Right ventricle myocardium superior (tissue), 1 donor: Measurements from ENCODE around the gene MYO18B. TPM values are rescaled to one million over a fixed set of nuclear protein-coding genes. Genes with fewer than 3 reads are reported as not detected.

ENCODE experiments used
- ATAC-seq: fragments of 200-7000 bp; cut with Tn5 transposase; one replicate; pipeline ENCODE4 v1.9.1; 2020; ENCODE audit warnings: mild to moderate bottlenecking; ENCODE audit not compliant: poor library complexity
- DNase-seq: peaks from one replicate; pipeline ENCODE4 v3.0.0-alpha.2; 2020
- intact Hi-C: fragments of 100-400 bp; cut with DNase I; formaldehyde crosslinking; loops from one replicate; pipeline ENCODE4 v1.11.2; 2022
- total RNA-seq: library from RNA; stranded (reverse); fragmentation: NEBNext Ultra II Directional; extraction: Animal tissue kit (Norgen Biotek cat#: 25700); gene quantifications from one replicate; pipeline ENCODE4 v1.2.1, GENCODE V29; 2021
- donor health status: DM: no; HTN: yes; CAD: no; lungs with severe emphysema.

The MYO18B gene
- total RNA-seq, 1 donor from 2014 or later = 114 TPM

- intact Hi-C loops = no loop called here
- no peak for DNase-seq
- ATAC-seq = no peak
Observed at GRCh38 chr22:25869771-25870170, 127.8 kb downstream of the MYO18B start.

GRCh38 chr22:25874327-25874726, 132.3 kb downstream of the MYO18B start:
- no peak for ATAC-seq
- no peak for DNase-seq
- intact Hi-C loops = no loop called here

GRCh38 chr22:25875461-25875860, 133.5 kb downstream of the MYO18B start:
- ATAC-seq (no peak), DNase-seq (no peak)
- intact Hi-C loops = no loop called here

- no peak for ATAC-seq
- DNase-seq = no peak
- intact Hi-C loops = no loop called here
Observed at GRCh38 chr22:25876871-25877270, 134.9 kb downstream of the MYO18B start.

GRCh38 chr22:25878933-25879332, 136.9 kb downstream of the MYO18B start:
- DNase-seq (no peak), ATAC-seq (no peak)
- intact Hi-C loops = no loop called here

GRCh38 chr22:25880524-25880923, 138.5 kb downstream of the MYO18B start:
- ATAC-seq = no peak
- DNase-seq = no peak
- intact Hi-C loops = no loop called here

GRCh38 chr22:25881210-25881755, 139.3 kb downstream of the MYO18B start:
- intact Hi-C loops = no loop called here
- no peak for DNase-seq
- no peak for ATAC-seq

- DNase-seq (no peak), ATAC-seq (no peak)
- intact Hi-C loops = no loop called here
Observed at GRCh38 chr22:25882360-25882759, 140.4 kb downstream of the MYO18B start.

GRCh38 chr22:25883482-25884033, 141.6 kb downstream of the MYO18B start:
- intact Hi-C loops = no loop called here
- ATAC-seq (no peak), DNase-seq (no peak)

GRCh38 chr22:25884121-25884520, 142.1 kb downstream of the MYO18B start:
- ATAC-seq (no peak), DNase-seq (no peak)
- intact Hi-C loops = no loop called here

- no peak for ATAC-seq
- no peak for DNase-seq
- intact Hi-C loops = no loop called here
Observed at GRCh38 chr22:25888399-25889054, 146.5 kb downstream of the MYO18B start.

- ATAC-seq (no peak), DNase-seq (no peak)
- intact Hi-C loops = no loop called here
Observed at GRCh38 chr22:25890651-25891050, 148.7 kb downstream of the MYO18B start.

- ATAC-seq = no peak
- intact Hi-C loops = no loop called here
- no peak for DNase-seq
Observed at GRCh38 chr22:25892678-25893077, 150.7 kb downstream of the MYO18B start.

GRCh38 chr22:25895678-25896077, 153.7 kb downstream of the MYO18B start:
- ATAC-seq (no peak), DNase-seq (no peak)
- intact Hi-C loops = no loop called here

GRCh38 chr22:25896098-25896497, 154.1 kb downstream of the MYO18B start:
- DNase-seq (no peak), ATAC-seq (no peak)
- intact Hi-C loops = no loop called here

GRCh38 chr22:25896592-25896991, 154.6 kb downstream of the MYO18B start:
- intact Hi-C loops = no loop called here
- DNase-seq (no peak), ATAC-seq (no peak)

- intact Hi-C loops = no loop called here
- no peak for ATAC-seq
- no peak for DNase-seq
Observed at GRCh38 chr22:25898707-25899365, 156.8 kb downstream of the MYO18B start.

GRCh38 chr22:25899566-25899965, 157.6 kb downstream of the MYO18B start:
- DNase-seq (no peak), ATAC-seq (no peak)
- intact Hi-C loops = no loop called here

GRCh38 chr22:25900390-25900789, 158.4 kb downstream of the MYO18B start:
- intact Hi-C loops = no loop called here
- no peak for ATAC-seq

GRCh38 chr22:25900880-25901279, 158.9 kb downstream of the MYO18B start:
- no peak for DNase-seq
- ATAC-seq = peak; percentile 43
- intact Hi-C loops = no loop called here

More at GRCh38 chr22:25900390-25900789, 158.4 kb downstream of the MYO18B start:
- DNase-seq = no peak
